ENCODE results near the gene CSF3. TPM values are rescaled to one million over a fixed set of nuclear protein-coding genes. Genes with fewer than 3 reads are reported as not detected.

Gene CSF3
- total and polyA plus RNA-seq, 2 of the 13 experiments (the other 11 are each of a cell fraction or from before 2014, with no cell fraction given): 0.09 TPM; not detected in 1

- no peak for TF ChIP-seq IKZF4 (CRISPR knock-in tag; IDR thresholded peaks at IDR 0.05; ENCODE audit: borderline replicate concordance, low read depth, not compliant biosample characterization)
- TF ChIP-seq, protein P1, sequence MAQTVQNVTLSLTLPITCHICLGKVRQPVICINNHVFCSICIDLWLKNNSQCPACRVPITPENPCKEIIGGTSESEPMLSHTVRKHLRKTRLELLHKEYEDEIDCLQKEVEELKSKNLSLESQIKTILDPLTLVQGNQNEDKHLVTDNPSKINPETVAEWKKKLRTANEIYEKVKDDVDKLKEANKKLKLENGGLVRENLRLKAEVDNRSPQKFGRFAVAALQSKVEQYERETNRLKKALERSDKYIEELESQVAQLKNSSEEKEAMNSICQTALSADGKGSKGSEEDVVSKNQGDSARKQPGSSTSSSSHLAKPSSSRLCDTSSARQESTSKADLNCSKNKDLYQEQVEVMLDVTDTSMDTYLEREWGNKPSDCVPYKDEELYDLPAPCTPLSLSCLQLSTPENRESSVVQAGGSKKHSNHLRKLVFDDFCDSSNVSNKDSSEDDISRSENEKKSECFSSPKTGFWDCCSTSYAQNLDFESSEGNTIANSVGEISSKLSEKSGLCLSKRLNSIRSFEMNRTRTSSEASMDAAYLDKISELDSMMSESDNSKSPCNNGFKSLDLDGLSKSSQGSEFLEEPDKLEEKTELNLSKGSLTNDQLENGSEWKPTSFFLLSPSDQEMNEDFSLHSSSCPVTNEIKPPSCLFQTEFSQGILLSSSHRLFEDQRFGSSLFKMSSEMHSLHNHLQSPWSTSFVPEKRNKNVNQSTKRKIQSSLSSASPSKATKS (CRISPR knock-in tag; IDR thresholded peaks at IDR 0.05): no peak
- TF ChIP-seq, protein P2, sequence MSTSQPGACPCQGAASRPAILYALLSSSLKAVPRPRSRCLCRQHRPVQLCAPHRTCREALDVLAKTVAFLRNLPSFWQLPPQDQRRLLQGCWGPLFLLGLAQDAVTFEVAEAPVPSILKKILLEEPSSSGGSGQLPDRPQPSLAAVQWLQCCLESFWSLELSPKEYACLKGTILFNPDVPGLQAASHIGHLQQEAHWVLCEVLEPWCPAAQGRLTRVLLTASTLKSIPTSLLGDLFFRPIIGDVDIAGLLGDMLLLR (CRISPR knock-in tag; IDR thresholded peaks at IDR 0.05): no peak
- no peak for TF ChIP-seq HDAC6 (IDR thresholded peaks at IDR 0.05; ENCODE audit: low read depth, low read length)
- no peak for TF ChIP-seq ZNF670 (CRISPR knock-in tag; IDR thresholded peaks at IDR 0.05; ENCODE audit: borderline replicate concordance)
- no peak for TF ChIP-seq SMARCE1 (IDR thresholded peaks at IDR 0.05; ENCODE audit: borderline replicate concordance)
- TF ChIP-seq, protein P3, sequence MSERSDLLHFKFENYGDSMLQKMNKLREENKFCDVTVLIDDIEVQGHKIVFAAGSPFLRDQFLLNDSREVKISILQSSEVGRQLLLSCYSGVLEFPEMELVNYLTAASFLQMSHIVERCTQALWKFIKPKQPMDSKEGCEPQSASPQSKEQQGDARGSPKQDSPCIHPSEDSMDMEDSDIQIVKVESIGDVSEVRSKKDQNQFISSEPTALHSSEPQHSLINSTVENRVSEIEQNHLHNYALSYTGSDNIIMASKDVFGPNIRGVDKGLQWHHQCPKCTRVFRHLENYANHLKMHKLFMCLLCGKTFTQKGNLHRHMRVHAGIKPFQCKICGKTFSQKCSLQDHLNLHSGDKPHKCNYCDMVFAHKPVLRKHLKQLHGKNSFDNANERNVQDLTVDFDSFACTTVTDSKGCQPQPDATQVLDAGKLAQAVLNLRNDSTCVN (CRISPR knock-in tag; IDR thresholded peaks at IDR 0.05; ENCODE audit: borderline replicate concordance): no peak
- TF ChIP-seq KDM3A (CRISPR knock-in tag; IDR thresholded peaks at IDR 0.05; ENCODE audit: low read depth): no peak
- 0 out of 2 replicates have a peak, but pooled peaks have one; percentile 34 for TF ChIP-seq DNMT1 (CRISPR knock-in tag; IDR thresholded peaks at IDR 0.05)
- no peak for TF ChIP-seq CBX1 (IDR thresholded peaks at IDR 0.05; ENCODE audit: low read depth)
- no peak for TF ChIP-seq ZMAT5 (CRISPR knock-in tag; IDR thresholded peaks at IDR 0.05; ENCODE audit: borderline replicate concordance, low read depth)
- TF ChIP-seq GABPB1 (CRISPR knock-in tag; IDR thresholded peaks at IDR 0.05): peak; percentile 44; the same call in 1 of the 2 replicates
- TF ChIP-seq AGO2 (optimal IDR thresholded peaks at IDR 0.05; ENCODE audit: low read depth, low read length): peak; percentile 58
- no peak for TF ChIP-seq ZNF720 (CRISPR knock-in tag; IDR thresholded peaks at IDR 0.05)
- TF ChIP-seq ZNF124 (CRISPR knock-in tag; IDR thresholded peaks at IDR 0.05): peak; percentile 52; the same call in 1 of the 2 replicates
- no peak for TF ChIP-seq ZNF660 (CRISPR knock-in tag; IDR thresholded peaks at IDR 0.05; ENCODE audit: borderline replicate concordance, low read depth)
- TF ChIP-seq ZNF737 (CRISPR knock-in tag; IDR thresholded peaks at IDR 0.05; ENCODE audit: borderline replicate concordance): no peak
- no peak for TF ChIP-seq CREB1 (IDR thresholded peaks at IDR 0.05)
- no peak for TF ChIP-seq CREB1 (CRISPR knock-in tag; IDR thresholded peaks at IDR 0.05)
- TF ChIP-seq, protein P4, sequence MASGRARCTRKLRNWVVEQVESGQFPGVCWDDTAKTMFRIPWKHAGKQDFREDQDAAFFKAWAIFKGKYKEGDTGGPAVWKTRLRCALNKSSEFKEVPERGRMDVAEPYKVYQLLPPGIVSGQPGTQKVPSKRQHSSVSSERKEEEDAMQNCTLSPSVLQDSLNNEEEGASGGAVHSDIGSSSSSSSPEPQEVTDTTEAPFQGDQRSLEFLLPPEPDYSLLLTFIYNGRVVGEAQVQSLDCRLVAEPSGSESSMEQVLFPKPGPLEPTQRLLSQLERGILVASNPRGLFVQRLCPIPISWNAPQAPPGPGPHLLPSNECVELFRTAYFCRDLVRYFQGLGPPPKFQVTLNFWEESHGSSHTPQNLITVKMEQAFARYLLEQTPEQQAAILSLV (CRISPR knock-in tag; IDR thresholded peaks at IDR 0.05; ENCODE audit: borderline replicate concordance): no peak
- TF ChIP-seq STAG1 (CRISPR knock-in tag; IDR thresholded peaks at IDR 0.05): peak; percentile 84
- no peak for TF ChIP-seq SP2 (CRISPR knock-in tag; IDR thresholded peaks at IDR 0.05)
Measured at GRCh38 chr17:40026816-40027613, 11.8 kb downstream of the CSF3 start (continued).

Measured in HepG2 (cell line).